Measurements from ENCODE around the gene TSPY9.
"Not testable (repeated sequence)": the region's sequence is repeated elsewhere in the genome, so short reads cannot be mapped to it uniquely, and the experiment has no call there.

TSPY9 gene, protein sequence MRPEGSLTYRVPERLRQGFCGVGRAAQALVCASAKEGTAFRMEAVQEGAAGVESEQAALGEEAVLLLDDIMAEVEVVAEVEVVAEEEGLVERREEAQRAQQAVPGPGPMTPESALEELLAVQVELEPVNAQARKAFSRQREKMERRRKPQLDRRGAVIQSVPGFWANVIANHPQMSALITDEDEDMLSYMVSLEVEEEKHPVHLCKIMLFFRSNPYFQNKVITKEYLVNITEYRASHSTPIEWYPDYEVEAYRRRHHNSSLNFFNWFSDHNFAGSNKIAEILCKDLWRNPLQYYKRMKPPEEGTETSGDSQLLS

DNA sequence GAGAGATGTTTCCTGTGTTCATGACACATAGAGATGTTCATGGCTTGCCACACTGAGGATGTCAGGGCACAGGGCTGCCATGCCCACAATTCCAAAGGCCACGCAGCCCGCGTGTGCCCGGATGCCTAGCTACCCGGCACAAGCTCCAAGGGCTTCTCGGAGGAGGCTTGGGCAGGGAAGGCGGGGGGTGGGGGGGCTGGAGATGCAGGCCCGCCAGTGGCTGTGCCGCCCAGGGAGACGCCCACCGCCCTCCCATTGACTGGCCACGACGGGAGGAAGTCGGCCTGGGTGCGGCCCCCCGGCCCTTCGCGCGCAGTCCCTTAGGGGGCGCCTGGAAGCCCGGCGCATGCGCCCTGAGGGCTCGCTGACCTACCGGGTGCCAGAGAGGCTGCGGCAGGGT, at the start of gene TSPY9:
TSS of gene TSPY9 (plus strand) at position 301 of the 400 bp plus-strand sequence. CDS start at position 347, 46 bp downstream.
- DNase-seq (ENCODE audit: low read depth in 2 of 3, low spot score in 2 of 3) = not testable (repeated sequence)

DNA sequence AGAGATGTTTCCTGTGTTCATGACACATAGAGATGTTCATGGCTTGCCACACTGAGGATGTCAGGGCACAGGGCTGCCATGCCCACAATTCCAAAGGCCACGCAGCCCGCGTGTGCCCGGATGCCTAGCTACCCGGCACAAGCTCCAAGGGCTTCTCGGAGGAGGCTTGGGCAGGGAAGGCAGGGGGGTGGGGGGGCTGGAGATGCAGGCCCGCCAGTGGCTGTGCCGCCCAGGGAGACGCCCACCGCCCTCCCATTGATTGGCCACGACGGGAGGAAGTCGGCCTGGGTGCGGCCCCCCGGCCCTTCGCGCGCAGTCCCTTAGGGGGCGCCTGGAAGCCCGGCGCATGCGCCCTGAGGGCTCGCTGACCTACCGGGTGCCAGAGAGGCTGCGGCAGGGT, 20.4 kb upstream of the TSPY9 start, which contains the start of gene TSPY1:
TSS of gene TSPY1 (plus strand) at position 301 of the 400 bp plus-strand sequence. CDS start at position 347, 46 bp downstream.
- not testable (repeated sequence) for DNase-seq (ENCODE audit: low read depth in 2 of 3, low spot score in 2 of 3)

DNA sequence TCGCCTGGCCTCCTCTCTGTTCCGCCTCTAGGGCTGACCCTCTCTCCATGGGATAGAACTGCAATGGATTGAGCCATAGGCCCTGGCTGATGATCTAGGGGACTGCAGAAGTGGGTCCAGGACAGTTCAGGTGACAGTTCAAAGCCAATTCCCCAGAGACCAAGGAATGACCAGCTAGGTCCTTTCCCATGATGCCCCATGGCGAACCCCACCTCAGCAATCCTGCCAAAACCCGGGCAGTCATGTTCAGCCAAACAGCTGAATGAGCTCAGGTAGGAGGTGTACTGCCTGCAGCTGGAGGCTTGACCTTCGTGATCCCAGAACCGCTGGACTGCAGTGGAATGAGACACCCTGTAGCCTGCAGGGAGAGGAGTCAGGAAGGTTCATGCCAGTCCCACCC, 17.3 kb downstream of the TSPY9 start:
- not testable (repeated sequence) for DNase-seq (ENCODE audit: low read depth in 2 of 3, low spot score in 2 of 3)

DNA sequence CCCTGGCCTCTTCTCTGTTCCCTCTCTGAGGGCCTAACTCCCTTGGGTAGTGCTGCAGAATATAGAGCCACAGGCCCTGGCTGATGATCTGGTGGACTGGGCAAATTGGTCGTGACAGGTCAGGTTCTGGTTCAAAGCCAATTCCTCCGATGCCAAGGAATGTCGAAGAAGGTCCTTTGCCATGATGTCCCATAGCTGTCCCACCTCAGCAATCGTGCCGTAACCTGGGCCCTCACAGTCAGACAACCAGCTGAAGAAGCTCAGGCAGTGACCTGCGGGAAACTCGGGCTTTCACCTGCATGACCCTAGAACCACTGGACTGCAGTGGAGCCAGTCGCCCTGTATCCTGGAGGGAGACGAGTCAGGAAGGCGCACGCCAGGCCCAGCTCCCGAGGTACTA, 29.2 kb downstream of the TSPY9 start:
- DNase-seq (ENCODE audit: low read depth in 2 of 3, low spot score in 2 of 3) = not testable (repeated sequence)

DNA sequence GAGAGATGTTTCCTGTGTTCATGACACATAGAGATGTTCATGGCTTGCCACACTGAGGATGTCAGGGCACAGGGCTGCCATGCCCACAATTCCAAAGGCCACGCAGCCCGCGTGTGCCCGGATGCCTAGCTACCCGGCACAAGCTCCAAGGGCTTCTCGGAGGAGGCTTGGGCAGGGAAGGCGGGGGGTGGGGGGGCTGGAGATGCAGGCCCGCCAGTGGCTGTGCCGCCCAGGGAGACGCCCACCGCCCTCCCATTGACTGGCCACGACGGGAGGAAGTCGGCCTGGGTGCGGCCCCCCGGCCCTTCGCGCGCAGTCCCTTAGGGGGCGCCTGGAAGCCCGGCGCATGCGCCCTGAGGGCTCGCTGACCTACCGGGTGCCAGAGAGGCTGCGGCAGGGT, 40.5 kb downstream of the TSPY9 start, which contains the start of gene TSPY10:
TSS of gene TSPY10 (plus strand) at position 301 of the 400 bp plus-strand sequence. CDS start at position 347, 46 bp downstream.
- DNase-seq (ENCODE audit: low read depth in 2 of 3, low spot score in 2 of 3) = not testable (repeated sequence)
